GM12878 (cell line): ENCODE measurements around the gene LDLRAD4.

Experiments
- BRCA1 ChIP-seq: IDR thresholded peaks from 2 replicates; pipeline ENCODE4 v1.6.1; 2011; ENCODE audit warnings: low read depth, low read length, improper control_type of control experiment
- CHD1 ChIP-seq: IDR thresholded peaks from 2 replicates; pipeline ENCODE4 v1.6.1; 2012; ENCODE audit warnings: low read depth, low read length, improper control_type of control experiment
- CTCF ChIP-seq, 3 experiments: IDR thresholded peaks in 2 of 3; conservative IDR thresholded peaks in 1 of 3; 2 replicates each; pipeline ENCODE4 v1.5.1; 2011; ENCODE audit warnings: low read depth in 3 of 3, low read length in 3 of 3, mild to moderate bottlenecking in 3 of 3, control low read depth in 2 of 3, moderate library complexity in 2 of 3, inconsistent platforms in 1 of 3, mixed read lengths in 1 of 3; ENCODE audit not compliant: control insufficient read depth in 2 of 3, insufficient read depth in 1 of 3; ENCODE audit errors: extremely low read depth in 1 of 3
- HDAC2 ChIP-seq: fragments of 200-600 bp; sonication (generic); IDR thresholded peaks from 2 replicates; pipeline ENCODE4 v1.6.1; 2017
- MXI1 ChIP-seq: fragments of 150-350 bp; IDR thresholded peaks from 2 replicates; pipeline ENCODE4 v1.6.1; 2011; ENCODE audit warnings: low read depth, mild to moderate bottlenecking, inconsistent platforms, low read length, improper control_type of control experiment
- PRDM15 ChIP-seq: fragments of 450-650 bp; formaldehyde crosslinking; IDR thresholded peaks from 2 replicates; pipeline ENCODE4 v1.4.0; 2020; ENCODE audit warnings: mild to moderate bottlenecking, moderate library complexity

GRCh38 chr18:13510594-13510993 lies 292.0 kb downstream of the LDLRAD4 start:
- TF ChIP-seq CTCF (IDR thresholded peaks at IDR 0.05 in 2 of 3, conservative IDR thresholded peaks at IDR 0.05 in 1 of 3; ENCODE audit: control insufficient read depth in 2 of 3, extremely low read depth in 1 of 3, insufficient read depth in 1 of 3, low read depth in 3 of 3, low read length in 3 of 3) (no peak), CHD1 (no peak), HDAC2 (no peak), PRDM15 (CRISPR knock-in tag) (no peak), MXI1 (no peak), BRCA1 (no peak)
